A673 (cell line): ENCODE data around the gene GPC6.

ENCODE experiments used
- EZH2 ChIP-seq: fragments of 200-600 bp; sonication (generic); IDR thresholded peaks from 2 replicates; pipeline ENCODE4 v1.6.1; 2017; ENCODE audit warnings: borderline replicate concordance, low read depth, mild to moderate bottlenecking, mixed read lengths, antibody characterized with exemption, low read length; ENCODE audit not compliant: poor library complexity, severe bottlenecking
- TF ChIP-seq, protein P1 (sequence below): fragments of 300-800, 200-600 bp; sonication (generic); conservative IDR thresholded peaks from 2 replicates; pipeline ENCODE4 v1.5.1; 2017; ENCODE audit warnings: low read depth, mild to moderate bottlenecking, antibody characterized with exemption, low read length, moderate library complexity, mixed read lengths

DNA sequence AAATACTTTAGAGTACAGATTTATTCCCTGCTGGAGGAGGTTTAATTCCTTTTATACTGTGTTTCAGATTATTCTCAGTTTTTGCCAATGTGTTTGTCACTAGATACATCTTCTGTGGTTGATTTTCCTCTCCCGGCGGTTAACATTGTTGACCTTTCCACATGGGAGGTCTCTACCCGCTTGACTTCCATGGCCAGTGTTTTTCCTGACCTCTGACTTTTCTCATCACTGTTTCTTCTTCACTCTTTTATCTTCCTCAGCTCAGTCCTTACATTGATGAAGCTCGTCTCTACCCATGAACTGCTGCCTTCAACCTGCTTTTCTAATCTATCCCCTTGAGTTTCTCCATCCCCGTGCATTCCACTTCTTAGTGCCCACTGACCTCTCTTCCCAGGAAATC is 517.4 kb downstream of the GPC6 start:
- TF ChIP-seq, protein P1, sequence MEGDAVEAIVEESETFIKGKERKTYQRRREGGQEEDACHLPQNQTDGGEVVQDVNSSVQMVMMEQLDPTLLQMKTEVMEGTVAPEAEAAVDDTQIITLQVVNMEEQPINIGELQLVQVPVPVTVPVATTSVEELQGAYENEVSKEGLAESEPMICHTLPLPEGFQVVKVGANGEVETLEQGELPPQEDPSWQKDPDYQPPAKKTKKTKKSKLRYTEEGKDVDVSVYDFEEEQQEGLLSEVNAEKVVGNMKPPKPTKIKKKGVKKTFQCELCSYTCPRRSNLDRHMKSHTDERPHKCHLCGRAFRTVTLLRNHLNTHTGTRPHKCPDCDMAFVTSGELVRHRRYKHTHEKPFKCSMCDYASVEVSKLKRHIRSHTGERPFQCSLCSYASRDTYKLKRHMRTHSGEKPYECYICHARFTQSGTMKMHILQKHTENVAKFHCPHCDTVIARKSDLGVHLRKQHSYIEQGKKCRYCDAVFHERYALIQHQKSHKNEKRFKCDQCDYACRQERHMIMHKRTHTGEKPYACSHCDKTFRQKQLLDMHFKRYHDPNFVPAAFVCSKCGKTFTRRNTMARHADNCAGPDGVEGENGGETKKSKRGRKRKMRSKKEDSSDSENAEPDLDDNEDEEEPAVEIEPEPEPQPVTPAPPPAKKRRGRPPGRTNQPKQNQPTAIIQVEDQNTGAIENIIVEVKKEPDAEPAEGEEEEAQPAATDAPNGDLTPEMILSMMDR: no peak
- TF ChIP-seq EZH2: no peak
